Fibroblast of upper back skin (primary cell): ENCODE measurements around the gene ZMYM5.
"Not testable (repeated sequence)": the region's sequence is repeated elsewhere in the genome, so short reads cannot be mapped to it uniquely, and the experiment has no call there.

Experiments used
- DNase-seq: peaks from one replicate; pipeline ENCODE4 v3.0.0-alpha.2; 2013

ZMYM5 gene

DNA sequence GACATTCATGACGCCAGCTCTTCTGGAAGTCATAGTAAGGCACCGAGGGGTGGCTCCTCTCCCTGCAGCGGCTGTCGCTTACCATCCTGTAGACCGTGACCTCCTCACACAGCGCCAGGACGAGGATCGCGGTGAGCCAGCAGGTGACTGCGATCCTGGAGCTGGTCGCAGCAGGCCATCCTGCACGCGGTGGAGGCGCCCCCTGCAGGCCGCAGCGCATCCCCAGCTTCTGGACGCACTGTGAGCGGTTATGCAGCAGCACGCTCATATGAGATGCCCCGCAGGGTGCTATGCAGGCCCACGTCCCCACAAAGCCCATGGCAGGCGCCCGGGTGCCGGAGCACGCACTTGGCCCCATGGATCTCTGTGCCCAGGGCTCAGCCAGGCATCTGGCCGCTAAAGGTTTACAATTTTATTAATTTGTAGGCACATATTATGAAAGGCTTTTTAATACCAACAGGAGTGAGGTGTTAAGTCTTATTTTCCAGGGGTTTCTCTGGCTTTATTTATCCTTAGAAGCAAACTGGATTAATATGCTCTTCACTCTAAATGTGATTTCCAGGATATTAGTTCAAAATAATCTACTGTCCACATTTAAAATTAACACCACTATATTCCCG, 45.1 kb downstream of the ZMYM5 start:
- DNase-seq: no peak

DNA sequence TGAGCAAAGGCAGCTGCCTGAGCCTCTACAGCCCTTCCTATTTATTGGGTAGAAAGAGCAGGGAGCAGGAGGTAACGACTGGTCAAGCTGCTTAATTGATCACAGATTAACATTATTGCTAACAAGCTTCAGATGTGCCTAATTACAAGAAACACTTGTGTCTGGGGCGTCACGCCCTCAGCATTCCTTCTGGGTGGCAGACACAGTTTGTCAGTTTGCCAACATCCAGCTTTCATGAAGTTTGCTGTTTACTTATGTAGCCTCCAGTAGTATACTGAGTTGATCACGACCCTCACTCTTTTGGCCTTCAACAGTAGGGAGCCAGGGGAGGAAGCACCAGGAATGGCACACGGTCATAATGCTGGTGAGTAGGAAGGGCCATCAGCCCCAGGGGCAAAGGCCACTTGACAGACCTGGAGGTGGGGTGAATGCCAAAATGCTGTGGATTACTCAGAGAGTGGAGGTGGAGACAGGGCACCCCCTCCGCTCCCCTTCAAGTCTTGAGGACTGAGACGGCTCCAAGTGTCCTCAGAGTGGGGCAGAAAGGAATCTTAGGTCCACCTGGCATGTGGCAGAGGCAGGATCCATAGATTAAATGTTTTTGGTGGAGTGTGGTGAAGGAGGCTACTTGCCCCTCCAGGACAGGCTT, 45.8 kb downstream of the ZMYM5 start:
- DNase-seq: no peak

DNA sequence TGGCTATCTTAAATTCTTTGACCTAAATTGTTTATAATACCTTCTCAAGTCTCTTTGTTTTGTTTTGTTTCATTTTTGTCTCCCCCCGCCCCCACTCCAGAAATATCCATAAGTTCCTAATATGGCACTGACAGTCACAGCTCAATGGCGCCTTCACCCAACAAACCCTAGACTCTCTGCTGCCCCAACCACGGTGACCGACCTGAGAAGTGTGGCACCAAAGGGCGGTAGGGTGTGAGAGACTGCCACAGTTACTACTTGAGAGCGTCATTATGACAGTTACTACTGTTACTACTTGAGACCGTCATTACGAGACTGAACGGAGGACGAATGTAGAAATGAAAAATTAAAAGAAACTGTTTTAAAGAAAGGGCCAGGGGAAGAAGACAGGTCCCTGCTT, 46.3 kb downstream of the ZMYM5 start:
- no peak for DNase-seq

DNA sequence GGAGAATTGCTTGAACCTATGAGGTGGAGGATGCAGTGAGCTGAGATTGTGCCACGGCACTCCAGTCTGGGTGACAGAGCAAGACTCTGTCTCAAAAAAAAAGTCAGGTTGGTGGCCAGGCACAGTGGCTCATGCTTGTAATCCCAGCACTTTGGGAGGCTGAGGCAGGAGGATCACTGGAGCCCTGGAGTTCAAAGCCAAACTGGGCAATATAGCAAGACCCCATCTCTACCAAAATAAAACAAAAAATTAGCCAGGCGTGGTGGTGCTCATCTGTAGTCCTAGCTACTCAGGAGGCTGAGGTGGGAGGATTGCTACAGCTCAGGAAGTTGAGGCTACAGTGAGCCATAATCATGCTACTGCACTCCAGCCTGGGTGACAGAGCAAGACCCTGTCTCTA, 47.6 kb downstream of the ZMYM5 start:
- DNase-seq: not testable (repeated sequence)

DNA sequence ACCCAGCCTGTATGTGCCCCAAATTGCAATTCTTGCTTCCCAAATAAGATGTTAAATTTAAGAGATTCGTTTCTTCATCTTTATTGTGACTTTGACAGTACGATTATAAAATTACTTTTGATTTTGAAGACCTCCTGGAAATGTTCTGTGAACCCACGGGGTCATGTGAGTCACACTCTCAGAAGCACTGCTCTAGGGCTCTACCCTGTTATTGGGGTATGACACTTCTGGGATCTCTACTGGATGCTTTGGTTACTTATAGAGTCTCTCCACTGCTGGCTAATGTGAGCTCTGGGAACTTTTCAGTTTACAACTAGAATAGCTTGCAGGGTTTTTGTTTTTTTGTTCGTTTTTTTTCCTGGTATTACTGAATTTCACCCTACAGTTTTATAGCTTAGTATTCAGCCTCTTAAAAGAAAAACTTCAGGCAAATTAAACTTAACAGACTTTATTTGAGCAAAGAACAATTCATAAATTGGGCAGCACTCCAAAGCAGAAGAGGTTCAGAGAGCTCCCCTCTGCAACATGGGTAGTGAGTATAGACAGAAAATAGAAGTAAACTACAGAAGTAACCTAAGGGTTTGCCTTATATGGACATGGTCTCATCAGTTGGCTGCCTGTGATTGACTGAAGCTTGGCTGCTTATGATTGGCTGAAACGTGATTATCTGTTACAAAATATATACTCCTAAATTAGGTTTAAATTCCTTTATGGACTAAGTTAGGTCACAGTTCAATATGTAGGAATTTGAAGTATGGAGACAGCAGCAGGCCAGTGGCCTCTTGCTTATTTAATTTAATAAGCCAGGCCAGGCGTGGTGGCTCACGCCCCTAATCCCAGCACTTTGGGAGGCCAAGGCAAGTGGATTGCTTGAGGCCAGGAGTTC, 52.2 kb downstream of the ZMYM5 start:
- peak; percentile 22 for DNase-seq

DNA sequence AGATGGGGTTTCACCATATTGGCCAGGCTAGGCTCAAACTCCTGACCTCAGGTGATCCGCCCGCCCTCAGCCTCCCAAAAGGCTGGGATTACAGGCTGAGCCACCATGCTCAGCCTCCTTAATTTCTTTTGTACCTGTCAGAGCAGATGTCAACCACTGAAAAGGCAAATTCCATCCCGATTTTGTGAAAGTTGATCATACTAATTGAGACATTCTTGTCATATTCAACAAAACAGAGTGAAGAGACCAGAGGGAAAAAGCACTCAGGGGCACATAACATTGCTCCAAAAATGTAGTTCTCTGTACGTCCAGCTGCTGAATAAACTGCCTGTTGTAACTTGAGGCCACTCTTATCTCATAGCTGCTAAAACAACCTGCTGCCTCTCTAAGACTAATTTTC, 53.3 kb downstream of the ZMYM5 start:
- no peak for DNase-seq

DNA sequence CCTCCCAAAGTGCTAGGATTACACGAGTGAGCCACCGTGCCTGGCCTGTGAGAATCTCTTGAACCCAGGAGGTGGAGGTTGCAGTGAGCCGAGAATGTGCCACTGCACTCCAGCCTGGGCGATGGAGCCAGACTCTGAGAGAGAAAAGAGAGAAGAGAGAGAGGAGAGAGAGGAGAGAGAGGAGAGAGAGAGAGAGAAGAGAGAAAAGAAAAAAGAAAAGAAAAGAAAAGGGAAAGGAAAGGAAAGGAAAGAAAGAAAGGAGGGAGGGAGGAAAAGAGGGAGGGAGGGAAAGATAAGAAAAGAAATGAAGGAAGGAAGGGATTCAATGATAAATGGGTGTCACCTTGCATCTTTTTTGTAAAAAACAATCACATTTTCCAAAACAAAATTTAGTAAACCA, 57.7 kb downstream of the ZMYM5 start:
- DNase-seq: no peak

DNA sequence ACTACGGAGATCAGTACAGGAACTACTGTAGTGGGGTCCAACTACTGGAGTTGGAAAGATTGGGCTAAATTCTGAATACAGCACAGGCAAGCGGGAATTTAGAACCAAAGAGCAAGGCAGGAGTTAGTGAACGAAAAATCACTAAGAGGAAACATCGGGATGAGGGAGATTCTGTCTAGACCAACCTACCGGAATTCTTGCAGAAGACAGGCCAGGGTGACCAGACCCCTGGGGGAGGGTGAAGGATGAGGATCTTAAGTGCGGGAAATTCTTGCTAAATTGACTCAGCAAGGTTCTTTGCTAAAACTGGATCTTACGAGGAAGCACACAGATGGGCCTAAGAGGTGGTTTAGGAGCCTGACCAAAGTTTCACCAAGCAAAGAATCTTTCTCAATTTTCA, 67.5 kb downstream of the ZMYM5 start:
- no peak for DNase-seq

DNA sequence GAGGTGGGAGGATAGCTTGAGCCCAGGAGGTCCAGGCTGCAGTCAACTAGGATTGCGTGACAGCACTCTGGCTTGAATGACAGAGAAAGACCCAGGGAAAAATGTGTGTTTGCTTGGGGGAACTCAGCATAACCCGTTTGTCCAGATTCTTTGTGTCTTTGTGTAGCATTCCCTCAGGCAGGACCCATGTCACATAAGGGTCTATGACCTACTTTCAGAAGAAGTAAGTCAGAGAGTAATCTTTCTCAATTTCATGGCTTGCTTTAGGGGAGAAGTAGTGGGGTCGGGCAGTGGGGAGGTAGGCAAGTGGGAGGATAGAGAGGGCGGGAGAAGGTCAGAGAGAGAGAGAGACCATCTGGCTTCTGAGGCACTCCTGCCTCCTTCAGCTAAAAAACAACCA, 68.8 kb downstream of the ZMYM5 start:
- DNase-seq: no peak

DNA sequence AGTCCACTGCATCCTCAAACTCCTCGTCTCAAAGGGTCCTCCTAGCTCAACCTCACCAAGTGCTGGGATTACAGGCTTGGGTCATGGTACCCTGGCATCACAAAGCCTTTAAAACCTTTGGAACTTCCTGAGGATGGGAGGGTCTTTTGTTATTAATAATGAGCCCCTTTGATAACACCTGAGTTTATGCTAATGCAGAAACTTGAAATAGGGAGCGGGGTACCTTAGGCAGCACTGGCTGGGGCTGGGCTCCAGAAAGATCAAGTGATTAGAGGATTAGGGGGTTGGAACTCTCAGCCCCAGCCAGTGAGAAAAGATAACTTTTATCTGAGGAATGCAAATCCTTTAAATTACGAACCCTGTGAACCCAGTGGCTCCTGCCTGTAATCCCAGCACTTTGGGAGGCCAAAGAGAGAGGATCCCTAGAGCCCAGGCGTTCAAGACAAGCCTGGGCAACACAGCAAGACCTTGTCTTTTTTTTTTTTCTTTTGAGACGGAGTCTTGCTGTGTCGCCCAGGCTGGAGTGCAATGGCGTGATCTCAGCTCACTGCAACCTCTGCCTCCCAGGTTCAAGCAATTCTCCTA, 71.4 kb downstream of the ZMYM5 start:
- DNase-seq: no peak

DNA sequence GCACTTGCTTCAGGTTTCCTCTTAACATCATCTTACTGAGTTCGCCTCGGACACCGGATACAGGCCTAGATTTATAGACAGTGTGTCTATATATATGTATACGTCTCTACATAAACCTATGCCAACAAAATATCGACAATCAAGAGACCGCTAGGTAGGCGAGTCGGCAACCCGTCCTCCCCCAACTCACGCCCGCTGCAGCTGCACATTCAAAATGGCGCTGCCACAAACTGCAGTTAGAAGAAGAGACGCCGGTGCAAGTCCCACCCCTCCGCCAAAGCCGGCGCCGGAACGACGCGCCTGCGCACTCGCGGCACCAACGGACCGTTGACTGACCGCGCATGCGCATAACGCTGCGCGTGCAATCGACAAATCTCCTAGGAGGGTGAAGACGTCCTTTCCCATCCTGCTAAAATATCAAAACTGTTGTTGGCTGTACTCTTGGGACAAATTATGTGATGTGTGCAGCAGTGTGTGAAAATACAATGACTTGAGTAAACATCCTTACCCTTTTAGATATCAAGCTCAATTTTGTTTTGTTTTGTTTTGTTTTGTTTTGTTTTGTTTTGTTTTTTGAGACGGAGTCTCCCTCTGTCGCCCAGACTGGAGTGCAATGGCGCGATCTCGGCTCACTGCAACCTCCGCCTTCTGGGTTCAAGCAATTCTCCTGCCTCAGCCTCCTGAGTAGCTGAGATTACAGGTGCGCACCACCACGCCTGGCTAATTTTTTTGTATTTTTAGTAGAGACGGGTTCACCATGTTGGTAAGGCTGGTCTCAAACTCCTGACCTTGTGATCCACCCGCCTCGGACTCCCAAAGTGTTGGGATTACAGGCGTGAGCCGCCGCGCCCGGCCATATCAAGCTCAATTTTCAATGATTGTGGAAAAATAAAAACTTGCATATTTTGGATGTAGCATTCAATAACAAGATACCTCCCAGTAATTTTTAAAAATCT, 80.4 kb downstream of the ZMYM5 start, which contains the start of gene PSPC1:
TSS of gene PSPC1 (minus strand) at position 219 of the 956 bp plus-strand sequence. CDS start at position 31, 188 bp downstream.
- DNase-seq: peak; percentile 94

DNA sequence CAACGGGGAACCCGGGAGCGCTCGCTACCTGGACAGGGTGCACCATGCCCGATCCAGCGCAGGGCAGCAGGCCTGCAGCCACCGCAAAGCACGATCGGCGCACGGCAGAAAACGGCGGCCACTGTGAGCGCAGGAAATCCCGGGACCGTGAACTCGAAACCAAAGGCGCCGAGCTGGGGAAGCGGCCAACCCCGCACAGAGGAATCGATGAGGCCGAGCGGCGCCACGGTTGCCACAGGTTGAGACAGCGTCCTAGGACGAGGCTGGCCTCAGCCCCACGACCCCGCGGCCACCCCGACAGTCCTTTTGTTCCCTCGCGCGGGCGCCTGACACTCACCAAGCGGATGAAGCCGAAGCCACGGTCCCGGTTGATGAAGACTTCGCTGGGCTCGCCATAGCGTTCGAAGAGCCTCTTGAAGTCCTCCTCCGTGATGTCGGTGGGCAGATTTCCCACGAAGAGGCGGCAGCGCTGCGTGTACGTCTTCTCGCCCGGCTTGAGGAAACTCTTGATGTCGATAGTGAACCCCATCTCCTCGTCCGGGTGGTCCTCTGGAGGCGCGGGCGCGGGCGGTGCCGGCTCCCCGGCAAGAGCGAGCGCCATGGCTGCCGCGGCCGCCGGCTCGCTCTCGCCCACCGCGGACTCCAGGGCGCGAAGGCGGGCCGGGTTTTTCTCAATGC, 81.3 kb downstream of the ZMYM5 start:
- DNase-seq: peak; percentile 35

DNA sequence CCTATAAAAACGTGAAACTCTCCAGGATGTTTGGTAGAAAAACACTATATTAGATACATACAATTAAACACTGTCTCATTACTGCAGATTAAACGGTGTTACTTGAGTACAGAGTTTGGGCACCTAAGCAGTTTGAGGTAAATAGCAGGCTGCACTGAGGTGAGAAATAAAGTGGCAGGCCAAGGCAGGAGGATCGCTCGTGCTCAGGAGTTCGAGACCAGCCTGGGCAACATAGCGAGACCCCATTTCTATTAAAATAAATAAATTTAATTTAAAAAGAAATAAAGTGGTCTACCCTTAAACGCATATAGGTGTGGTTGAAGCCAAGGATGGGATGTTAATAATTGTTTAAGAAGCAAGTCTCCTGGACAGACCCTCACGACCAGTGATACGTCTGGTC, 81.9 kb downstream of the ZMYM5 start:
- no peak for DNase-seq

DNA sequence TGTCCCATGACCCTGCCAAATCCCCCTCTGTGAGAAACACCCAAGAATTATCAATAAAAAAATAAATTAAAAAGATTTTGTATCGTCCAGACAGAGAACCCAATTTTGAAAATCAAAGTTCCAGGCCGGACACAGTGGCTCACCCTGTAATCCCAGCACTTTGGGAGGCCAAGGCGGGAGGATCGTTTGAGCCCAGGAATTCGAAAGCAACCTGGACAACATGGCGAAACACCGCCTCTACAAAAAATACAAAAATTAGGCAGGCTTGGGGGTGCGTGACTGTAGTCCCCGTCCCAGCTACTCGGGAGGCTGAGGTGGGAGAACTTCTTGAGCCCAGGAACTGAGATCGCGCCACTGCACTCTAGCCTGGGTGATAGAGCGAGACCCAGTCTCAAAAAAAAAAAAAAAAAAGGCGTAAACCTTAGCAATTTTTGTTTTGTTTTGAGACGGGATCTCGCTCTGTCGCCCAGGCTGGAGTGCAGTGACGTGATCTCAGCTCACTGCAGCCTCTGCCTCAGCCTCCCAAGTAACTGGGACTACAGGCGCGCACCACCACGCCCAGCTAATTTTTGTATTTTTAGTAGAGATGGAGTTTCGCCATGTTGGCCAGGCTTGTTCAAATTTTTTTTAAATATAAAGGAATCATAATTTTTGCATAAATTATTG, 82.6 kb downstream of the ZMYM5 start:
- not testable (repeated sequence) for DNase-seq
